Measurements from ENCODE around the gene FLT4.

The FLT4 gene

GRCh38 chr5:180608572-180609310 lies 40.7 kb downstream of the FLT4 start:
- no peaks in the 10 kb centered on the region for H3K9me2 ChIP-seq (ENCODE audit: low read depth, low read length)
- no peaks in the 10 kb centered on the region for H3K27me3 ChIP-seq (ENCODE audit: insufficient read depth, low read length)
- H3K9me3 ChIP-seq (ENCODE audit: low read length): no peaks in the 10 kb centered on the region
- H3K36me3 ChIP-seq (ENCODE audit: insufficient read depth, low read length): no peaks in the 10 kb centered on the region
- no peak overlapping the region for H2AFZ ChIP-seq (ENCODE audit: low read length)
- H4K20me1 ChIP-seq (ENCODE audit: insufficient read depth, low read length): no peaks in the 10 kb centered on the region
- no peaks in the 10 kb centered on the region for H3K79me2 ChIP-seq (ENCODE audit: insufficient read depth, low read length)
- no peak overlapping the region for H3K9ac ChIP-seq (ENCODE audit: low read length)
- H3K27ac ChIP-seq (ENCODE audit: low read depth, low read length, poor library complexity, severe bottlenecking): no peak overlapping the region
- TF ChIP-seq, protein P1, sequence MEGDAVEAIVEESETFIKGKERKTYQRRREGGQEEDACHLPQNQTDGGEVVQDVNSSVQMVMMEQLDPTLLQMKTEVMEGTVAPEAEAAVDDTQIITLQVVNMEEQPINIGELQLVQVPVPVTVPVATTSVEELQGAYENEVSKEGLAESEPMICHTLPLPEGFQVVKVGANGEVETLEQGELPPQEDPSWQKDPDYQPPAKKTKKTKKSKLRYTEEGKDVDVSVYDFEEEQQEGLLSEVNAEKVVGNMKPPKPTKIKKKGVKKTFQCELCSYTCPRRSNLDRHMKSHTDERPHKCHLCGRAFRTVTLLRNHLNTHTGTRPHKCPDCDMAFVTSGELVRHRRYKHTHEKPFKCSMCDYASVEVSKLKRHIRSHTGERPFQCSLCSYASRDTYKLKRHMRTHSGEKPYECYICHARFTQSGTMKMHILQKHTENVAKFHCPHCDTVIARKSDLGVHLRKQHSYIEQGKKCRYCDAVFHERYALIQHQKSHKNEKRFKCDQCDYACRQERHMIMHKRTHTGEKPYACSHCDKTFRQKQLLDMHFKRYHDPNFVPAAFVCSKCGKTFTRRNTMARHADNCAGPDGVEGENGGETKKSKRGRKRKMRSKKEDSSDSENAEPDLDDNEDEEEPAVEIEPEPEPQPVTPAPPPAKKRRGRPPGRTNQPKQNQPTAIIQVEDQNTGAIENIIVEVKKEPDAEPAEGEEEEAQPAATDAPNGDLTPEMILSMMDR (IDR thresholded peaks at IDR 0.05; ENCODE audit: low read length): no peak
- TF ChIP-seq EZH2 (IDR thresholded peaks at IDR 0.05; ENCODE audit: borderline replicate concordance, low read length): no peak
- no peak overlapping the region for H3K4me3 ChIP-seq (ENCODE audit: low read depth, low read length, poor library complexity, severe bottlenecking)
- H3K4me2 ChIP-seq (ENCODE audit: low read length): no peak overlapping the region
- H3F3A ChIP-seq (ENCODE audit: insufficient read depth, low read length): no peaks in the 10 kb centered on the region
- H3K4me1 ChIP-seq (ENCODE audit: insufficient read depth, low read length, severe bottlenecking): no peaks in the 10 kb centered on the region

GRCh38 chr5:180607861-180608571 lies 41.4 kb downstream of the FLT4 start:
- no peaks in the 10 kb centered on the region for H3K27me3 ChIP-seq (ENCODE audit: insufficient read depth, low read length)

DNA sequence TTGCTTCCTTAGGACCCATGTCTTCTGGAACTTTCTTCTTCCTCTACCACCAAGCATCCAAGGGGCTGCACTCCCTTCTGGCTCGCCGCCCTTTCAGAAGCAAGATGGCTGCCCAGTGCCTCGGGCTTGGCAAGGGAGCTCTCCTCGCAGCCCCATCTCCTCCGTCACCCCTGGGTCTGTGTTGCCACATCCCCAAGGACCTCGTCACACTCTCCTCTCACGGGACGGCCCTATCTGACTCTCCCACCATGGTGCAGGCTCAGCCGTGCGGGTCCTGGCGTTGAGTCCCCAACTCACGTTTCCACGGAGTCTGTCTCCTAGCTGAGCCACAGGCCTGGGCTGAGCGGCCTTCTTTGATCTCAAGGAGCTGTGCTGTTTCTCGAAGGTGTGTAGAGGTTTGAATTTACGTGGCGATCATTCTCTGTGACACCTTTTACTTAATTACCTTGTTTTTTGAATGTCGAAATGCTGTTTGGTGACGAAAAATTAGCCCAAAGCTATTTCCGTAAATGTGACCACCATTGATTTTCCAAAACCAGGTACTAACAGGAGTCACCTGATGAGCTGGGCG lies 43.1 kb downstream of the FLT4 start:
- no peaks in the 10 kb centered on the region for H3K9me2 ChIP-seq (ENCODE audit: low read depth, low read length)
- no peaks in the 10 kb centered on the region for H3K9me3 ChIP-seq (ENCODE audit: low read length)
- no peak overlapping the region for H2AFZ ChIP-seq (ENCODE audit: low read length)

More at GRCh38 chr5:180607861-180608571, 41.4 kb downstream of the FLT4 start:
- H3K79me2 ChIP-seq (ENCODE audit: insufficient read depth, low read length): no peaks in the 10 kb centered on the region
- no peaks in the 10 kb centered on the region for H3F3A ChIP-seq (ENCODE audit: insufficient read depth, low read length)
- no peak overlapping the region for H2AFZ ChIP-seq (ENCODE audit: low read length)
- no peak overlapping the region for H3K4me3 ChIP-seq (ENCODE audit: low read depth, low read length, poor library complexity, severe bottlenecking)
- H3K4me1 ChIP-seq (ENCODE audit: insufficient read depth, low read length, severe bottlenecking): no peaks in the 10 kb centered on the region
- H3K36me3 ChIP-seq (ENCODE audit: insufficient read depth, low read length): no peaks in the 10 kb centered on the region
- H3K4me2 ChIP-seq (ENCODE audit: low read length): no peak overlapping the region
- no peaks in the 10 kb centered on the region for H3K9me3 ChIP-seq (ENCODE audit: low read length)
- H3K27ac ChIP-seq (ENCODE audit: low read depth, low read length, poor library complexity, severe bottlenecking): no peak overlapping the region
- H4K20me1 ChIP-seq (ENCODE audit: insufficient read depth, low read length): no peaks in the 10 kb centered on the region
- TF ChIP-seq, protein P1 (IDR thresholded peaks at IDR 0.05; ENCODE audit: low read length): no peak
- no peak for TF ChIP-seq EZH2 (IDR thresholded peaks at IDR 0.05; ENCODE audit: borderline replicate concordance, low read length)
- no peaks in the 10 kb centered on the region for H3K9me2 ChIP-seq (ENCODE audit: low read depth, low read length)
- H3K9ac ChIP-seq (ENCODE audit: low read length): no peak overlapping the region

More for the DNA sequence above, 43.1 kb downstream of the FLT4 start:
- Histone ChIP-seq H3K9ac (ENCODE audit: low read length) (no peak overlapping the region), H3K4me3 (ENCODE audit: low read depth, low read length, poor library complexity, severe bottlenecking) (no peak overlapping the region), H3K27me3 (ENCODE audit: insufficient read depth, low read length) (no peaks in the 10 kb centered on the region), H3K36me3 (ENCODE audit: insufficient read depth, low read length) (no peaks in the 10 kb centered on the region), H4K20me1 (ENCODE audit: insufficient read depth, low read length) (no peaks in the 10 kb centered on the region), H3K79me2 (ENCODE audit: insufficient read depth, low read length) (no peaks in the 10 kb centered on the region), H3K4me2 (ENCODE audit: low read length) (no peak overlapping the region), H3F3A (ENCODE audit: insufficient read depth, low read length) (no peaks in the 10 kb centered on the region), H3K27ac (ENCODE audit: low read depth, low read length, poor library complexity, severe bottlenecking) (no peak overlapping the region), H3K4me1 (ENCODE audit: insufficient read depth, low read length, severe bottlenecking) (no peaks in the 10 kb centered on the region)
- no peak for TF ChIP-seq EZH2 (IDR thresholded peaks at IDR 0.05; ENCODE audit: borderline replicate concordance, low read length)
